ENCODE data around the gene ACACB.

ACACB gene

GRCh38 chr12:109259545-109259895, 143.1 kb downstream of the ACACB start:
- DNase-seq (ENCODE audit: low read depth in 2 of 2): no peak

DNA sequence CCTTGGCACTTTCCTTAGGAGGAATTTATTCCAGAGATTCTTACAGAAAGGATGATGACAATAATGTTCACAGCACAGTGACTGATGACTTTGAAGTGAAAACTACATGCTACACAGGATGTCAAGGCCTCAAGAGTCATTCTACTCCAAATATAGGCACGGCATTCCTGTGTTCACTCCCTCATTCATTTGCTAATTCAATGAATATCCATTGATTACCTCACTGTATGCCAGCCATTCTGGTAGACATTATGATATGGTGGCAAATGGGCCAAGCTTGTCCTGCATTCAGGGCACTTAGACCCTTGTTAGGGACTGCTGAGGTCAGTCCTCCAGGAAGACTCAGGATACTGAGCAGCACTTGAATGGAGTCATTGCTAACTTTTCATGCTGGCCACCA, 144.7 kb downstream of the ACACB start:
- H3K4me3 ChIP-seq (replicated peaks in 1 of 2; ENCODE audit: low read depth in 2 of 2, low read length in 2 of 2): no peak overlapping the region
- no peak for TF ChIP-seq CTCF (IDR thresholded peaks at IDR 0.05; ENCODE audit: low read depth, low read length)
- no peak for DNase-seq (ENCODE audit: low read depth in 2 of 2)

More at GRCh38 chr12:109259545-109259895, 143.1 kb downstream of the ACACB start:
- TF ChIP-seq CTCF (IDR thresholded peaks at IDR 0.05; ENCODE audit: low read depth, low read length): no peak
- H3K4me3 ChIP-seq (replicated peaks in 1 of 2; ENCODE audit: low read depth in 2 of 2, low read length in 2 of 2): no peak overlapping the region

DNA sequence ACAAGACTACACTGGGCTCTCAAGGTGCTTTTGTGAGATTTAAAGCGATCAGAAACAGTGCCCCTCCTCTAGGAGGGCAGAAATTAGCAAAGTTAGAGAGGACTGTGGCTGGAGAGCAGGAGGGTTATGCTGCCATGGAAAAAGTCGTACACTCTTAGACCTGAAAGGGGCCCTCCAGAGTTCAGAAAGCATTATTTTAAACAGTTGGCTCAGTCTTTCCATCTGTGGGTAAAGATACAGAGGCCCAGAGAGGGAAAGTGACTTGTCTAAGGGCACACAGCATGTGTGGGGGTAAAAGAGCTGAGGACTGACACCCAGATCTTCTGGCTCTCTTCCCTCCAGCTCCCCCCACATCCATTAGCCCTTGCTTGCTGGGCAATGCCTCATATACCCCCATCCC, 145.6 kb downstream of the ACACB start:
- DNase-seq (ENCODE audit: low read depth in 2 of 2): no peak
- H3K4me3 ChIP-seq (replicated peaks in 1 of 2; ENCODE audit: low read depth in 2 of 2, low read length in 2 of 2): no peak overlapping the region
- TF ChIP-seq CTCF (IDR thresholded peaks at IDR 0.05; ENCODE audit: low read depth, low read length): no peak

GRCh38 chr12:109263439-109263838, 147.1 kb downstream of the ACACB start:
- no peak for TF ChIP-seq CTCF (IDR thresholded peaks at IDR 0.05; ENCODE audit: low read depth, low read length)
- H3K4me3 ChIP-seq (replicated peaks in 1 of 2; ENCODE audit: low read depth in 2 of 2, low read length in 2 of 2): no peak overlapping the region
- DNase-seq (ENCODE audit: low read depth in 2 of 2): no peak

DNA sequence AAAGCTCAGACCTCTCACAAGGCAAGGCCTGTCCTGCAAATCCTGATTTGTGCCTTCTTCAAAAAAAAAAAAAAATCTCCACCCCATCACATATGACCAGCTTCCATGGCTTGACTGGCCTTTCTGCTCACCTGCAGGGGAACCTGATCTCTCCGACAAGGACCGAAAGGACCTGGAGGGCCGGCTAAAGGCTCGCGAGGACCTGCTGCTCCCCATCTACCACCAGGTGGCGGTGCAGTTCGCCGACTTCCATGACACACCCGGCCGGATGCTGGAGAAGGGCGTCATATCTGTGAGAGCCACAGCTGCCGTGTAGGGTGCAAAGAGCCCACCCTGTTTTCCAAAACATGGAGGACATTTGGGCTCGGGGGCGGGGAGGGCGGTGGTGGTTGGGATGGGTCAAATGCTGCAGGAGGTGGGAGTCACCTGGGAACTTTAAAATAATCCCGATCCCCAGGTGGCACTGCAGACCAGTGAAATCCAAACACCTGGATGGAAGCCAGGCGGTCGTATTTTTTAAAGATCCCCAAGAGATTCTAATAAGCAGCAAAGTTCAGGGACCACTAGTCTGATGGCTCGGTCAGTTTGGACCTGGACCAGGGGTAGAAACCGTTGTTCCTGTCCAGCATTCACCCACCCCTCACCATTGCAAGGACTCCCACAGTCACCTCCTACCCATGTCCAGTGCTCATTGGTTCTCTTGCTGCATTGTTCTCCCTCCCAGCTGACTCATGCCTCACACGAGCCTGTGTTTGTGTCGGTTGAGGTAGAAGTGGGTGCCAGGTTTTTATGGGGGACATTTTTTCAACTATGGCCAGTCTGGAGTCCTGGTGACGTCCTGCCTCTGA, 147.9 kb downstream of the ACACB start:
- DNase-seq (ENCODE audit: low read depth in 2 of 2): peak; percentile 68 to 70
- H3K4me3 ChIP-seq (replicated peaks in 1 of 2; ENCODE audit: low read depth in 2 of 2, low read length in 2 of 2): no peak overlapping the region
- TF ChIP-seq CTCF (IDR thresholded peaks at IDR 0.05; ENCODE audit: low read depth, low read length): peak; percentile 92

DNA sequence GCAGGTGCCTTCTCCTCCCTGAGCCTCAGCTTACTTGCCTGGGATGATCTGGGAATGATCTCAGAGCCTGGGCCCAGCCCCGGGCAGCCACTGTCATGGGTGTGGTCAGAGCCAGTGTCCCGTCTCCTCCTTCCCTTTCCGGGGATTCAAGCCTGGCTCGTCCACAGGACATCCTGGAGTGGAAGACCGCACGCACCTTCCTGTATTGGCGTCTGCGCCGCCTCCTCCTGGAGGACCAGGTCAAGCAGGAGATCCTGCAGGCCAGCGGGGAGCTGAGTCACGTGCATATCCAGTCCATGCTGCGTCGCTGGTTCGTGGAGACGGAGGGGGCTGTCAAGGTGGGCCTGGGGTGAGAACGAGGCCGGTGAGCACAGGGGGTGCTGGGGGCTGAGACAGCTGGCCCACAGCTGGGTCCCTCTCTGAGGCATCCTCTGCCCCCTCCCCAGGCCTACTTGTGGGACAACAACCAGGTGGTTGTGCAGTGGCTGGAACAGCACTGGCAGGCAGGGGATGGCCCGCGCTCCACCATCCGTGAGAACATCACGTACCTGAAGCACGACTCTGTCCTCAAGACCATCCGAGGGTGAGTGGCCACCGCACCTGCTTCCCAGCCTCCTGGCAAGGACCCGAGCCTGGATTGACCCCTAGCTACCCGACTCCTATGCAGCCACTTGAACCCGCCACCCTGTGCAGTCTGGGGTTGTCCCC, 148.7 kb downstream of the ACACB start:
- no peak for DNase-seq (ENCODE audit: low read depth in 2 of 2)
- no peak overlapping the region for H3K4me3 ChIP-seq (replicated peaks in 1 of 2; ENCODE audit: low read depth in 2 of 2, low read length in 2 of 2)
- no peak for TF ChIP-seq CTCF (IDR thresholded peaks at IDR 0.05; ENCODE audit: low read depth, low read length)

All from cardiac fibroblast (primary cell).